WTC11 (cell line): ENCODE data around the gene SDHAF2.

Experiments
- FOXJ3 ChIP-seq: sonication (generic); formaldehyde crosslinking; IDR thresholded peaks from 2 replicates; pipeline ENCODE4 v1.9.0; 2021; ENCODE audit warnings: missing genetic modification reagents, mild to moderate bottlenecking, borderline replicate concordance
- USF1 ChIP-seq: sonication (generic); formaldehyde crosslinking; IDR thresholded peaks from 2 replicates; pipeline ENCODE4 v1.8.0; 2022; ENCODE audit warnings: mild to moderate bottlenecking, missing genetic modification reagents

GRCh38 chr11:61454520-61454919 lies 24.6 kb downstream of the SDHAF2 start:
- TF ChIP-seq FOXJ3 (CRISPR knock-in tag) (no peak), USF1 (no peak)
